Measurements from ENCODE around the gene TCP1. TPM values are rescaled to one million over a fixed set of nuclear protein-coding genes. Genes with fewer than 3 reads are reported as not detected.
"Not testable (repeated sequence)": the region's sequence is repeated elsewhere in the genome, so short reads cannot be mapped to it uniquely, and the experiment has no call there.

Gene TCP1
- total RNA-seq, 1 donor from 2014 or later: 131 TPM

- no peak for DNase-seq (ENCODE audit: low spot score)
Observed at GRCh38 chr6:159817951-159818739, 28.7 kb upstream of the TCP1 start.

DNA sequence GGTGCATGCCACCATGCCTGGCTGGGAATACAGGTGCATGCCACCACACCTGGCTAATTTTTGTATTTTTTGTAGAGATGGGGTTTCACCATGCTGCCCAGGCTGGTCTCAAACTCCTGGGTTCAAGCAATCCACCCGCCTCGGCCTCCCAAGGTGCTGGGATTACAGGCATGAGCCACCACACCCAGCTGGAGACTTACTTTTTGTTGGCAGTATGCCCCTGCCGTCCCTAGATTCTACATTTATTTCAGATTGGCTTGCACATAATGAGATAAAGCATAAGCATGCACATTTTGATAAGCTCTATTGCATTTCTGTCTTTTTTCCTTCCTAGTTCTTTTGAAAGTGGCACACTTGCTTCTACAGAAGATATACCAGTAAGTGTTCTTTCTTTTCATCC lies 27.4 kb upstream of the TCP1 start:
- not testable (repeated sequence) for DNase-seq (ENCODE audit: low spot score)

- no peak for DNase-seq (ENCODE audit: low spot score)
Observed at GRCh38 chr6:159815410-159815809, 26.0 kb upstream of the TCP1 start.

DNA sequence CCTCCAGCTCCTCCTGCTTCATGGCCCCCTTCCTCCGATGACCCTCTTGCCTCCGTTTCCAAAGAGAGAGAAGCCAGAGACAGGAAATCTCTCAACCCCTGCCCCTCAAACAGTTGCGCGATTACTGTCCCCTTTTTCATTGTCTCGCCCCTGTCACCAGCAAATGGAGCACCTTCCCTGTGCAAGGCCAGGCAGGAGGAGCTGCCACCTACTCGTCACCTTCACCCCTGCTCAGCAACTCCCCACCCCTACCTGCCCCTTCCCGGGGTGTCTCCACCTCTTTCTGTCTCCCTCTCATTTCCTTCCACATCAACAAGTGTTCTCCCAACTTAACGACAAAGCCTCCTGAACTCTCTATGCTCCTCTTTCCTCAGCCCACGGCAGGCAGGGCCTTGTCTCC lies 24.4 kb upstream of the TCP1 start:
- DNase-seq (ENCODE audit: low spot score): no peak

- DNase-seq (ENCODE audit: low spot score): no peak
Observed at GRCh38 chr6:159809149-159809548, 19.7 kb upstream of the TCP1 start.

- DNase-seq (ENCODE audit: low spot score): no peak
Observed at GRCh38 chr6:159808647-159809046, 19.2 kb upstream of the TCP1 start.

DNA sequence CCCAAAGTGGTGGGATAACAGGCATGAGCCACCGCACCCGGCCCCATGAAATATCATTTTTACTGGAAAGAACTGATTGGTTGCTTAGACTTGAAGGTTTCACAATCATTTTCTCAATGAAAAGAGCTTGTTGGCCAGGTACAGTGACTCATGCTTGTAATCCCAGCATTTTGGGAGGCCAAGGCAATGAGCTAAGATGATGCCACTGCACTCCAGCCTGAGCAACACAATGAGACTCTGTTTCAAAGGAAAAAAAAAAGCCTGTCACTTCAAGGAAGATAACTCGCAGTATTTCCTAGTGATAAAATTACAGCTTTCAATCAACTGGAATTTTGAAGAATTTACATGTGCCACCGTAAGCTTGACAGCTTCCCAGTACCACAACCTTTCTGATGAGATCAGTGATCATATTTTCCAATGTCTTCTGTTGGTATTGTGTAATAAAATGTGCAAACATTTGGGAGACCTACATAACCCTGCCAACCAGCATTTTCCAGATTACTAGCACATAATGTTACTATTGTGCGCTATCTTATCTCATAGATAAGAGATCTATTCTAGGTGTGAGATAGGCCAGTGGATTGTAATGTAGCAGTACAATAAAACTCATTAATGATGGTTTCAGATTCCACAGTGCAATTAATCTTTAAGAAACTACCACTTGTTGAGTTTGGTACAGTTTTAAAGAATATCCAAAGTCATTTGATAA lies 17.9 kb upstream of the TCP1 start:
- DNase-seq (ENCODE audit: low spot score): no peak

- no peak for DNase-seq (ENCODE audit: low spot score)
Observed at GRCh38 chr6:159806021-159806458, 16.6 kb upstream of the TCP1 start.

GRCh38 chr6:159805440-159806020 lies 16.1 kb upstream of the TCP1 start:
- DNase-seq (ENCODE audit: low spot score): no peak

- no peak for DNase-seq (ENCODE audit: low spot score)
Observed at GRCh38 chr6:159804504-159804903, 15.1 kb upstream of the TCP1 start.

DNA sequence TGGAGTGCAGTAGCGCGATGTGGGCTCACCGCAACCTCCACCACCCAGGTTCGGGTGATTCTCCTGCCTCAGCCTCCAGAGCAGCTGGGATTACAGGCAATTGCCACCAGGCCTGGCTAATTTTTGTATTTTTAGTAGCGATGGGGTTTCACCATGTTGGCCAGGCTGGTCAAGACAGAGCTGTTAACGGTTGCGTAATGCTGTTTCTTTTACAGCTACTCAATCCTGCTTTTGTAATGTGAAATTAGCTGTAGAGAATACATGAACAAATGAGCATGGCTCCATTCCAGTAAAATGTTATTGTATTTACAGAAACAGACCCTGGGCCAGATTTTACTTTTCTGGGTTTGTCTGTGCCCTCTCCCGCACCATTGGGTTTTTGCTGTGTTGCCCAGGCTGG lies 12.5 kb upstream of the TCP1 start:
- no peak for DNase-seq (ENCODE audit: low spot score)

DNA sequence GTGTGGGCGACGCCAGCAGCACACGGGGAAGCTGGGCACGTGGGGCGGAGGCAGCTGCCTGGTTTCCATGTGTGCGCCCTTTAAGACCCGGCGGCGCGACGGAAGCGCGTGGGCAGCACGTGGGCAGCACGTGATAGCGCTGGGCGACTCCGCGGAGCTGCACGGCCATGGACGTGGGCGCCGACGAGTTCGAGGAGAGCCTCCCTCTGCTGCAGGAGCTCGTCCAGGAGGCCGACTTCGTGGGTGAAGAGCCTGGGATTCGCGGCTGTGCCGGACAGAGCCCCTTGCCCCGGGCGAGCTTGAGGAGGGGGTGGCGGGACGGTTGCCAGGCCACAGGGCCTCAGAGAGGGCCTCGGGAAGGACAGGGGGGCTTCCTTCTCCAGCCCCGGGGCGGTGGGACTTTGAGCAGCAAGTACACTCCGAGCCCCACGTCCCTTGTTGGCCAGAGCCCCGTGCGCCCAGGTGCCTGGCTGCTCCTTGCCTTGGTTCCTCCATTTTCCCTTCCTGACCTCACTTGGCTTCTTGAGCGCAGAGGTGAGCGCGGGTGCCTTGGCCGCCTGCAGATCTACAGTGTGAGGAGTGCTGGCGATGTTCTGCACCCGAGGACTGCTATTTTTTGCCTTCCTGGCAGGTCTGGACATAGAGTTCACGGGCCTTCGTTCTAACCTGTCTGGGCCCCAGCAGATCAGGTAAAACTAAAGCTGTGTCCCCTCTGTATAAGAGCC lies 10.9 kb upstream of the TCP1 start, which contains the start of gene PNLDC1:
Gene PNLDC1 (plus strand): TSS at position 136 of the 725 bp plus-strand sequence. CDS start 32 bp downstream, at position 168.
- no peak for DNase-seq (ENCODE audit: low spot score)

DNA sequence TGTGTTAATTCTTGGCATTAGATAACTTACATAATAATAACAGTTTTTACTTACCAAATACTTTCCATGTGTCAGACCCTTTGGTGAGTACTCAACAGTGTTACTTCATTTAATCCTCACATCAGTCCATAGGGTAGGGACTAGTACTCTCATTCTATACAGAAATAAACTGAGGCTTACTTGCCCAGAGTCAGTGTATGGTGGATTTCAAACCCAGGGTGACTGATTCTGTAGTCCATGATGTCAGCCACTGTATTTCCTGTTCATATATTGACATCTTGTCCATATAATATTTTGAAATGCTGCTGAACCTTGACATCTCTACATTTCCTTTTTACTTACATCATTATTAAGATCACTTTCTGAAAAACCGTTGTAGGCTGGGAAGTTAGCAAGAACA lies 8.2 kb upstream of the TCP1 start:
- no peak for DNase-seq (ENCODE audit: low spot score)

- DNase-seq (ENCODE audit: low spot score): not testable (repeated sequence)
Observed at GRCh38 chr6:159794976-159795375, 5.6 kb upstream of the TCP1 start.

GRCh38 chr6:159790956-159791598 lies 1.7 kb upstream of the TCP1 start:
- no peak for DNase-seq (ENCODE audit: low spot score)

GRCh38 chr6:159790149-159790955 lies 950 bp upstream of the TCP1 start, which contains the start of gene MRPL18:
Gene MRPL18 (plus strand): TSS chr6:159790467. CDS start chr6:159790588, 121 bp downstream.
- peak; percentile 94 for DNase-seq (ENCODE audit: low spot score)

DNA sequence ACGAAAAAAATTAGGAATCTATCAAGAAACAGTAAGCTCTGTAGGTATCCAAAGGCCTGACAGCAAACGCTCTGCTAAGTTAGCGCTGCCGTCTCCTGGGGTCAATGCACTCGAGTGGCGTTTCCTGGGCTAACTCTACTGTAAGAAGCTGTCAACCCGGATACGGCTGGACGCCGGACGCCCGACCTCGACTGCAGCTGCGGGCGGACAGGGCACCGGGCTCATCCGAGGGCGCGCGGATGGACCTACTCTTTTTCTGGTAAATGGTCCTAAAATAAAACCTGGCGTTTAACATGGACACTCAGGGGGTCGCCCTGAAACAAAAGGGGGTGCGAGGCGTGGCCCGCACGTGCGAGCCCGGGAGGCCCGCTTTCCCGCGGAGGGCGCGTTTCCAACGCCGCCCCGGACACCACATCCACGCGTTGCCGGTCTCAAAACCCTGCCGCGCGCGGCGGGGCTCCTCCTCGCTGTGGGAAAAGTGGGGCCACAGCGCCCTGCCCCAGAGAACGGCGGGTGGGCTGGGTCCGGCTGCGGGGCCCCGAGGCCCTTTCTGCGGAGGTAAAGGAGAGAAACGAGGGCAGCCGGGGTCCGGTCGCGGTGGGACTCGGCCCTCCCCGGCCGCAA lies 537 bp downstream of the TCP1 start:
- DNase-seq (ENCODE audit: low spot score): peak; percentile 53

GRCh38 chr6:159788276-159788675 lies 1.1 kb downstream of the TCP1 start:
- DNase-seq (ENCODE audit: low spot score): no peak

- no peak for DNase-seq (ENCODE audit: low spot score)
Observed at GRCh38 chr6:159778542-159779103, 10.8 kb downstream of the TCP1 start.

DNA sequence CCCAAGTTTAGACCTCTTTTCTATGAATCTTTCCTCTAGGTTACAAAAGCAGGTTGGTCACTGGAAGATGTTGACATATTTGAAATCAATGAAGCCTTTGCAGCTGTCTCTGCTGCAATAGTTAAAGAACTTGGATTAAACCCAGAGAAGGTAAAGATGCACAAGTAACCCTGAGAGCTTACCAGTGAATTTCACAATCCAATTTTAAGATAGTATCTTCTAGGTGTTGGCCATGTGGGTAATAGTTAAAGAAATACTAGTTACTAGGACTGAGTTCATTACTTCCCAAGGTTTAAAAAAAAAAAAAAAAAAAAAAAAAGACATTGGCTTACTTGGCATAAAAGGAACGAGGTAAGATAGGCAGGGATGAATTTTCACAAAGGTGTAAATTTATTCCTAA lies 11.3 kb downstream of the TCP1 start:
- no peak for DNase-seq (ENCODE audit: low spot score)
